Ovary (tissue), 9 donors: ENCODE data around the gene SHISA8. TPM values are rescaled to one million over a fixed set of nuclear protein-coding genes. Genes with fewer than 3 reads are reported as not detected.

ENCODE experiments used
- DNase-seq, 5 donors: peaks; one replicate each; pipeline ENCODE4 v3.0.0-alpha.2; 2019 to 2020
- H3K27ac ChIP-seq, 2 donors: fragments of 200-600 bp; one replicate each; pipeline versions ENCODE4 v1.5.1 to v1.8.0; 2019 to 2022
- H3K27me3 ChIP-seq: fragments of 200-600 bp; one replicate; pipeline ENCODE4 v1.8.0; 2022
- H3K36me3 ChIP-seq: fragments of 200-600 bp; sonication (generic); one replicate; pipeline ENCODE4 v1.5.1; 2019
- H3K4me1 ChIP-seq: one replicate; pipeline ENCODE4 v1.8.1; 2013; ENCODE audit warnings: mild to moderate bottlenecking, moderate library complexity; ENCODE audit not compliant: insufficient read depth
- H3K4me3 ChIP-seq: fragments of 200-600 bp; sonication (generic); one replicate; pipeline ENCODE4 v1.5.1; 2017
- H3K9me3 ChIP-seq, 2 donors: fragments of 200-600 bp in 1 of 2; sonication (generic) in 1 of 2; one replicate each; pipeline versions ENCODE4 v1.5.1 to v1.8.1; 2013 to 2019; ENCODE audit warnings: mild to moderate bottlenecking in 1 of 2, moderate library complexity in 1 of 2
- EP300 ChIP-seq: sonication (generic); formaldehyde crosslinking; IDR thresholded peaks from one replicate; pipeline ENCODE4 v1.6.1; 2017; ENCODE audit warnings: antibody characterized with exemption
- POLR2A ChIP-seq: fragments of 450-650 bp; IDR thresholded peaks from one replicate; pipeline ENCODE4 v1.6.1; 2017; ENCODE audit warnings: antibody characterized with exemption, mild to moderate bottlenecking, moderate library complexity
- WGBS, 3 donors: extraction: QIAGEN DNeasy Blood & Tissue Kit in 1 of 3; methylation state at CpG; one replicate each; pipeline versions ENCODE4 v1.1.5 to v1.1.7; 2013 to 2017; 5-methylcytosine and 5-hydroxymethylcytosine counted together
- intact Hi-C, 4 donors: fragments of 100-400 bp; cut with DNase I; formaldehyde crosslinking; loops; one replicate each; pipeline versions ENCODE4 v1.11.0 to v1.15.1; 2022 to 2023
- polyA plus RNA-seq, 2 donors: library from polyadenylated mRNA; stranded (reverse); fragments of 200-250 nt in 1 of 2; fragments of 350-450 nt in 1 of 2; fragmentation: Illumina TruSeq in 1 of 2; extraction: RNeasy Lipid Tissue Mini Kit (QIAGEN cat#74804) in 1 of 2; gene quantifications; one replicate each; pipeline ENCODE4 v1.2.3, GENCODE V29; 2013 to 2014
- total RNA-seq, 7 donors: library from RNA; depleted of rRNA in 2 of 7; stranded (reverse); fragments of >200 nt in 2 of 7; fragmentation: NEBNext Ultra II Directional in 3 of 7; extraction: Animal tissue kit (Norgen Biotek cat#: 25700) in 3 of 7; gene quantifications; one replicate each; pipeline versions ENCODE4 v1.1.0 to v1.2.4, GENCODE V29; 2016 to 2023
- TF ChIP-seq, protein P1 (sequence below), 3 donors: fragments of 450-650 bp in 2 of 3; fragments of 200-600 bp in 1 of 3; IDR thresholded peaks; one replicate each; pipeline versions ENCODE4 v1.5.1 to v1.8.0; 2016 to 2022; ENCODE audit warnings: antibody characterized with exemption in 3 of 3, mild to moderate bottlenecking in 1 of 3
- donor health status: DM: no; HTN: no; CAD: no; lungs with moderate emphysema.
- donor health status: DM: no; HTN: no; CAD: no.
- donor health status: Bipolar disorder and iron deficiency.
- donor health status: DM: yes; HTN: yes; CAD: no.
- donor health status: DM: no; HTN: no; CAD: no.
- donor health status: DM: yes; HTN: yes; CAD: no.

Gene SHISA8
- total and polyA plus RNA-seq, 9 donors, result 0.46 TPM; not detected in 8

DNA sequence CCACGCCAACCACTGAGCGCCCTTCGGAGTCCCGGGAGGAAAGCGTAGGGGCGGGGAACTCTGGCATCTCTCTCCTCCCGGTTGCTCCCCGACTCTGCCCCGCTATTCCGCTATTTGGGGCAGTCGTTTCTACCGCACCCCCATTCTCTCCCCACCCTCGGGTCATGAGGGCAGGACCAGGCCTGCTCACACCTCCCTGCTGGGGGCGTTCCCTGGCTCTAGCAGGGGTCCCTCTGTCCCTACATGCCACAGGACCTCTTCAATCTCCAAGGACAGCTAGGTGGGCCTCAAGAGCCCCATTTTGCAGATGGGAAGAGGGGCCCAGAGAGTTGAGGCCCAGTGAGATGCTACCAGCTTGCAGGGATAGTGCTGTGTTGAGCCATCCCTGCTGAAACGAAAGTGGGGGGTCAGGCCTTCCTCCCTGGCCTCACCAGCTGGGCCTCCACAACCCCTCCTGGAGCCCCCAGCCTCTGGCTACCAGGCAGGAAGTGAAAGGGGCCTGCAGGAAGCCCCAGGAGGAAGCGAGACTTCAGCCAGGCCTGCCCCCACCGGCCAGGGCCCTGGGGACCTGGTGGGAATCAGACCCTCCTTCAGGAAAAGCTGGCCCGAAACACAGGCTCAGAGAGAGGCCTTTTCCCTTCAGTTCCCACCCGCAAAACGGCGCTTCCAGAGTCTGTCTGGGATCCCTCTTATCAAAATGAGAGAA lies 5.5 kb upstream of the SHISA8 start:
- 48 to 55% (median 50%) methylated on average over 21 of the region's 21 CpGs for WGBS, 3 donors
- Histone ChIP-seq H3K27ac (no peak overlapping the region), H3K36me3 (no peaks in the 10 kb centered on the region), H3K9me3 (no peaks in the 10 kb centered on the region), H3K4me1 (peaks cover 5% of the 10 kb centered on the region), H3K4me3 (no peak overlapping the region), H3K27me3 (peaks cover 2% of the 10 kb centered on the region)
- TF ChIP-seq POLR2A, result no peak
- no peak for TF ChIP-seq EP300
- TF ChIP-seq, protein P1, sequence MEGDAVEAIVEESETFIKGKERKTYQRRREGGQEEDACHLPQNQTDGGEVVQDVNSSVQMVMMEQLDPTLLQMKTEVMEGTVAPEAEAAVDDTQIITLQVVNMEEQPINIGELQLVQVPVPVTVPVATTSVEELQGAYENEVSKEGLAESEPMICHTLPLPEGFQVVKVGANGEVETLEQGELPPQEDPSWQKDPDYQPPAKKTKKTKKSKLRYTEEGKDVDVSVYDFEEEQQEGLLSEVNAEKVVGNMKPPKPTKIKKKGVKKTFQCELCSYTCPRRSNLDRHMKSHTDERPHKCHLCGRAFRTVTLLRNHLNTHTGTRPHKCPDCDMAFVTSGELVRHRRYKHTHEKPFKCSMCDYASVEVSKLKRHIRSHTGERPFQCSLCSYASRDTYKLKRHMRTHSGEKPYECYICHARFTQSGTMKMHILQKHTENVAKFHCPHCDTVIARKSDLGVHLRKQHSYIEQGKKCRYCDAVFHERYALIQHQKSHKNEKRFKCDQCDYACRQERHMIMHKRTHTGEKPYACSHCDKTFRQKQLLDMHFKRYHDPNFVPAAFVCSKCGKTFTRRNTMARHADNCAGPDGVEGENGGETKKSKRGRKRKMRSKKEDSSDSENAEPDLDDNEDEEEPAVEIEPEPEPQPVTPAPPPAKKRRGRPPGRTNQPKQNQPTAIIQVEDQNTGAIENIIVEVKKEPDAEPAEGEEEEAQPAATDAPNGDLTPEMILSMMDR (IDR thresholded peaks at IDR 0.05), result no peak
- DNase-seq, result no peak
- intact Hi-C loops, result no loop called here

DNA sequence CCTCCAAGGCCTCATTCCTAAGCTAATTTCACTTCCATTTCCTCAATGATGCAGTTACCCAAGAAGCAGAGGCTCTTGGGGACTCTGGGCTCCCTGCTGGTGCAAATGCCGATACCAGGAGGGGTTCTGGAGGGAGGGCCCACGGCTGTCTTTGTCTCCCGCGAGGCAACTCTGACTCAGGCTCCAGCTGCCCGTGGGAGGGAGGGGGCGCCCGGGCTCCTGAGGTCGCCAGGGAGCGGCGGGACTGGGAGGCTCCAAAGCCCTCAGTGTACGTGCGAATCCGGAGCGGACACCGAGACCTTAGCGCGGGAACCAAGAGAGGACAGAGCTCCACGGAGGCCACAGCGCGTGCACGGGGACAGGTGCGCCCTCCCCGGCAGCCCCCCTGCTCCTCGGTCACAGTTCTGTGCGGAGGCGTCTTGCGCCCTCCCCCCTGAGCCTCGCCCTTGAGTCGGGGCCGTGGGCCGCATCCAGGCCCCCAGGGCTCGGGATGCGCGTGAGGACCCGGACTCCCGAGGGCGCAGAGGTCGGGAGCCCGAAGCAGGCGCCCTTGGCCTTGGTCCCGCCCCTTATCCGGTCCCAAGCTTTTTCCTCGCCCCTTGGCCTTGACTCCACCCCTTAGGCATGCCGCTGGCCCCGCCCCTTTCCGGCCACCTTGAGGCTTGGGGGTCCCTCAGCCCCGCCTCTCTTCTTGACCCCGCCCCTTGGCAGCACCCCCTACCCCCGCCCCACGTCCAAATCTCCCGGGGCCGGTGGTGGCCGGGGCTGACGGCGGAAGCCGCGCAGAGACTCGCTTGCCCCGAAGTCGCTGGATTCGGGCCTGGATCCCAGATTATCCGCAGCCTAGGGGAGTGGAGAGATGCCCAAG lies 4.7 kb upstream of the SHISA8 start:
- TF ChIP-seq POLR2A (no peak), EP300 (no peak)
- TF ChIP-seq, protein P1 (IDR thresholded peaks at IDR 0.05), result no peak
- no peak overlapping the region for H3K27ac ChIP-seq
- no peaks in the 10 kb centered on the region for H3K9me3 ChIP-seq
- H3K4me1 ChIP-seq, result peaks cover 5% of the 10 kb centered on the region
- 1 to 4% (median 2%) methylated on average over 45 to 62 of the region's 62 CpGs for WGBS, 3 donors
- H3K4me3 ChIP-seq, result no peak overlapping the region
- H3K27me3 ChIP-seq, result peaks cover 4% of the 10 kb centered on the region
- peak in 4 of 5 donors; percentile 32 to 62 (median 50) for DNase-seq
- intact Hi-C loops, result no loop called here
- no peaks in the 10 kb centered on the region for H3K36me3 ChIP-seq

DNA sequence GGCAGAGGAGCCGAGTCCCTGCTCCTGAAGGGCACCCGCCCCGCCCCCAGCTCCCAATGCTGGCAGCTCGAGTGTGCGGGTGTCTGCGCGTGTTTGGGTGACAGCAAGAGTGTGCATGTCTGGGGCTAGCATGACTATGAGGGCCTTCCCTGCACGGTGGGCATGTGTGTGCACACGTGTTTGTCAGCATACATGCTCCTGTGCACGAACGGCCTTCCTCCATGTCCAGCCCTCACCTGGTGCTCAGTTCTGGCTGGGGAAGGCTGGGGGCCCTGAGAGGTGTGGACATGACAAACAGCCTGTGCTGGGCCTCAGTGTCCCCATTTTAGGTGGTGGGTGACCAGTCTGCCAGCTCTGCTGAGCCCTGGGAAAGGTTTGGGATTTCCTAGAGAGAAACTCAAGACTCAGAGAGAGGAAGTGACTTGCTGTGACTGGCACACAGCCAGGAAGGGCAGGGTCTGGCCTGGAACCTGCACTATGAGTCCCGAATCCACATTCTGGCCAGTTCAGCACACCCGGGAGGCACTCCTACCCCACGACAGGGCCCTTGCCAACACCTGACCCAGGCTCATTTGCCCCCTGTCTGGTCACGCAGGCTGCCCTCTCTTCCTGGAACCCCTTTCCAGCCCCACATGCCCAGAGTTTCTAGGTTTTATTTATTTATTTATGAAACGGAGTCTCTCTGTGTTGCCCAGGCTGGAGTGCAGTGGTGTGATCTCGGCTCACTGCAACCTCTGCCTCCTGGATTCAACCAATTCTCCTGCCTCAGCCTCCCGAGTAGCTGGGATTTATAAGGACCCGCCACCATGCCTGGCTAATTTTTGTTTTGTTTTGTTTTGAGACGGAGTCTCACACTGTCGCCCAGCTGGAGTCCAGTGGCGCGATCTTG lies 3.3 kb upstream of the SHISA8 start:
- intact Hi-C loops, result no loop called here
- 57 to 68% (median 61%) methylated on average over 23 of the region's 23 CpGs for WGBS, 3 donors
- Histone ChIP-seq H3K27me3 (peaks cover 4% of the 10 kb centered on the region), H3K27ac (no peak overlapping the region), H3K9me3 (no peaks in the 10 kb centered on the region), H3K4me1 (peaks cover 5% of the 10 kb centered on the region), H3K36me3 (no peaks in the 10 kb centered on the region), H3K4me3 (no peak overlapping the region)
- DNase-seq, result no peak
- TF ChIP-seq EP300, result no peak
- TF ChIP-seq, protein P1 (IDR thresholded peaks at IDR 0.05), result no peak
- TF ChIP-seq POLR2A, result no peak

DNA sequence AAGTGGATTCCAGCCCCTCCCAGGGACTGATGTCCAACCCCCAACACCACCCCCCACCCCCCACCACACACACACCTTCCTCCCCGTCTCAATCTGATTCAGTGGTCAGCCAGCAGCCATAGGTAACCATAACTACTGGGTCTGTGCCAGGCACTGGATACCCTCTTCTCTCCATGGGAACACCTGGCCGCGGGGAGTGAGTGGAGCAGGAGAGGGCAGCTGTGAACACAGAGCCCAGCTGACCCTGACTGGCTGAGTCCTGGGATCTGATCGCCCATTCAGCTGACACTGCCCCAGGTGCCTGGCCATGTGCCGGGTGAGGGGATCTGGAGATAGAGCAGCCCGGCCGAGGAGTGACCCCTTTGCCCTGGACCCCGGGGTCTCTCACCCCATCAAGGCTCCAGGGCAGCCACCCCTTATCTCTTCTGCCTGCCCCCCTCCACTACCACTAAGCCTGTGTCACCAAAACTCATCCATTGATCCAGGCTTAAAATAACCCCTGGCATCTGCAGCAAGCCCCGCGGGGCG lies 2.6 kb upstream of the SHISA8 start:
- Histone ChIP-seq H3K27me3 (peaks cover 4% of the 10 kb centered on the region), H3K36me3 (no peaks in the 10 kb centered on the region), H3K9me3 (no peaks in the 10 kb centered on the region), H3K4me3 (no peak overlapping the region), H3K27ac (no peak overlapping the region), H3K4me1 (peaks cover 5% of the 10 kb centered on the region)
- no peak for DNase-seq
- intact Hi-C loops, result no loop called here
- TF ChIP-seq EP300 (no peak), POLR2A (no peak)
- TF ChIP-seq, protein P1 (IDR thresholded peaks at IDR 0.05), result no peak
- 50 to 61% (median 52%) methylated on average over 11 of the region's 11 CpGs for WGBS, 3 donors
